Measurements from ENCODE around the gene CFAP61.

Gene CFAP61

DNA sequence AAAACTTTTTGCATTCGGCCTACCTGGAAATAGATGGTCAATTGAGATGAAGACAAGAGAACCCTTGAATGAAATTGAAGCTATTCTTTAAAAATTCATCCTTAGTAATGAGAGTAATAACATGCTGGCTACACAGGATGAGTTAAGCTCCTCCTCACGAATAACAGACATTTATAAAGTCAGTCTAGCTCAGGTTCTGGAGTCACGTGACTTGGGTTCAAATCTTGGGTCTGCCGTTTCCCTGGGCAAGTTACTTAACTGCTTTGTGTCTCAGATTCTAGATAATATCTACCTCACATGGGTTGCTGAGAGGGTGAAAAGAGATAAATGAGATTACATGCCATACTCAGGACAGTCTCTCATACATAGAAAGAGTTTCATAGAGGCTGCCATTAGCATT lies 214.2 kb downstream of the CFAP61 start:
- no peak for TF ChIP-seq CTCF (IDR thresholded peaks at IDR 0.05; ENCODE audit: borderline replicate concordance, insufficient read depth, low read depth, low read length)
- H3K4me3 ChIP-seq (ENCODE audit: low read depth, low read length) = no peak overlapping the region

GRCh38 chr20:20267685-20268370 lies 215.5 kb downstream of the CFAP61 start:
- H3K4me3 ChIP-seq (ENCODE audit: low read depth, low read length) = no peak overlapping the region
- TF ChIP-seq CTCF (IDR thresholded peaks at IDR 0.05; ENCODE audit: borderline replicate concordance, insufficient read depth, low read depth, low read length) = no peak

DNA sequence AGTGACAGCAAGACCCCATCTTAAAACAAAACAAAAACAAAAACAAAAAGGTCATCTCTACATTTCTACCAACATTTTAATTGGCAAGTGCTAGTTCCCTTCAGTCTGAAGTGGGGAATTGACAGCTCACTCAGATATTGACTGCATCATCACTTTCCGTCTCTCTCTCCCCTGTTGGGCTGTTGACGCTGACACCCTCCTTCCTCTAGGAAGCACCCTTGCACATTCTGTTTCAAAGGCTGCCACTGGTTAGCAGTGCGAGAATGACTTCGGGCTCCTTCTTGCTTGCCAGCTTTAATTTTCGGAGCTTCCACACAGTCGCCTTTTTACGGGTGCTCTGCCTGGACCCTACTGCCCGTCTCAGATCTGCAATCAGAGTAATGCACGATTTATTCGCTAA lies 218.9 kb downstream of the CFAP61 start:
- no peak overlapping the region for H3K4me3 ChIP-seq (ENCODE audit: low read depth, low read length)
- no peak for TF ChIP-seq CTCF (IDR thresholded peaks at IDR 0.05; ENCODE audit: borderline replicate concordance, insufficient read depth, low read depth, low read length)

DNA sequence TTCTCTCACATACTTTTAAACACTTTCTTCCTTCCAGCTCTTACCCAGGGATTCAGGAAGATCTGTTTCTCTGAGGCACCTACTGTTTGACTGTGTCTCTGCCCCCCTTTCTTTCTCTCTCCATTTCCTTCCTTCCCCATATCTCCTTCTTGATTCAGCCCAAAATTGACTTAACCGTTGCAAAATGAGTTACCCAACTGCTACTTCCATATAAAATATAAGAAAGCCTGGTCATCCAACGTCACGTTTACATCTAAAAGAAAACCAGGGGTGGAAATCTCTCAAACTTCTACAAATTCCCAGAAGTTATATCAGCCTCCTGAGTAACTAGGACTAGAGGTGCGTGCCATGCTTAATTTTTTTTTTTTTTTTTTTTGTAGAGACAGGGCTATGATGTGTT lies 220.4 kb downstream of the CFAP61 start:
- TF ChIP-seq CTCF (IDR thresholded peaks at IDR 0.05; ENCODE audit: borderline replicate concordance, insufficient read depth, low read depth, low read length) = no peak
- H3K4me3 ChIP-seq (ENCODE audit: low read depth, low read length) = no peak overlapping the region

DNA sequence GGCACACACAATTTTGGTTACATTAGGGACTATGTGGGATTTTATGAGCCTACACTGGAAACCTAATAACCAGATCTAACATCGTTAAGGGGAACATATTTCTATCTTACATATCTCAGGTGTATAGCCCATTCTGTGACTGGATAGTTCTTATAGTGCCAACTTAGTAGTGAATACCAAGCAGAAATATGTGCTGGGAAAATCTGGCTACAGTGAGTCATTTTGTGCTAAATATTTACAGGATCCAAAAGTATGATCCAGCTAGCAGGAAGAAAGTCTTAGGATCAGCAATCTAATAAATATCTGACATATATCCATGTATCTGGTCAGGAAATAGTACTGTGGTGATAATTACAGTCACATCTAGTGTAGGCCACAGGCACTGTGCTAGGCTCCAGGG lies 221.0 kb downstream of the CFAP61 start:
- no peak overlapping the region for H3K4me3 ChIP-seq (ENCODE audit: low read depth, low read length)
- TF ChIP-seq CTCF (IDR thresholded peaks at IDR 0.05; ENCODE audit: borderline replicate concordance, insufficient read depth, low read depth, low read length) = no peak

DNA sequence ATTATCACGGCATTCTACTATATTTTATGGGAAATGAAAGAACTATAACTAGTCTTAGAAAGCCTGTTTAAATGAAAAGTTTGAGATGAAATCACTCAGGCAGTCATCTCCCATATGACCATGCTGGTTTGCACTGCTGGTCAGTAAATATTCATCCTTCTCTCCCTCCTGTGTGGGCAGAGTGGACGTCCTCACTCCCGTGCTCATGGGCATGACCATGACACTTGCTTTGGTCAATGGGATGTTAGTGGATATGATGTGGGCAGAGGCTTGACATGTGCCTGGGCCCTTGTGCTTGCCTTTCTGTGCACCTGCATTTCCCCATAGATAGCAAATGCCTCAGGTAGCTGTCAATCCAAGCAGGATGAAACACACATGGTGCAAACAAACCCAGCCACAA lies 222.5 kb downstream of the CFAP61 start:
- TF ChIP-seq CTCF (IDR thresholded peaks at IDR 0.05; ENCODE audit: borderline replicate concordance, insufficient read depth, low read depth, low read length) = no peak

DNA sequence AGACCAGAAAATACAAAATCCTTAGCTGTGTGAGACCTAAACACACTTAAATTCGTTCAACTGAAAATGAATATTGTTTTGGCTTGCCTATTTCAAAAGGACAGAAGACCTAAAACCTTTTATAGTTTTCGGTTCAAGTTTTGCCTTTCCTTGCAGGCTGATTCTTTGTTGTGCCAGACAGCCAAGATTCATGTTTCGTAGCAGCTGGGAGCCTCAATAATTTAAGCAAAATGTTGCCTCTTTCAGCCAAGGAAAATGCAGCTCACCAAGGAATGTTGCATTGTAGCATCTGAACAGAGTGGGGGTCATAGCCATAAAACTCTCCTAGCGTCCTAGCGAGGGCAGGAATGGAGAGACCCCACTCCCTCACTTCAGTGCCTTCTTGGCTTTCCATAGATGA lies 223.3 kb downstream of the CFAP61 start:
- H3K4me3 ChIP-seq (ENCODE audit: low read depth, low read length) = no peak overlapping the region
- TF ChIP-seq CTCF (IDR thresholded peaks at IDR 0.05; ENCODE audit: borderline replicate concordance, insufficient read depth, low read depth, low read length) = no peak

More for the DNA sequence above, 222.5 kb downstream of the CFAP61 start:
- no peak overlapping the region for H3K4me3 ChIP-seq (ENCODE audit: low read depth, low read length)
